ENCODE results near the gene PGAP2.
"Not testable (repeated sequence)": the region's sequence is repeated elsewhere in the genome, so short reads cannot be mapped to it uniquely, and the experiment has no call there.

PGAP2 gene

GRCh38 chr11:3807909-3808860 is at the start of gene PGAP2:
PGAP2 (plus strand) TSS chr11:3808560; CDS start chr11:3811260, 2,700 bp downstream.
- 0 out of 2 replicates have a peak, but pooled peaks cover 3% of the 10 kb centered on the region for H3K4me1 ChIP-seq (ENCODE audit: insufficient read depth, low read length)
- H3K9me3 ChIP-seq (ENCODE audit: control insufficient read depth, insufficient read depth, low read length), result no peaks in the 10 kb centered on the region
- H3K36me3 ChIP-seq (ENCODE audit: insufficient read depth, low read length), result no peaks in the 10 kb centered on the region
- H3K9ac ChIP-seq (ENCODE audit: low read depth, low read length), result peak within 1 kb of the TSS; percentile 92

- no peaks in the 10 kb centered on the region for H3K9me3 ChIP-seq (ENCODE audit: control insufficient read depth, insufficient read depth, low read length)
- H3K9ac ChIP-seq (ENCODE audit: low read depth, low read length), result no peak overlapping the region
- no peaks in the 10 kb centered on the region for H3K4me1 ChIP-seq (ENCODE audit: insufficient read depth, low read length)
- H3K36me3 ChIP-seq (ENCODE audit: insufficient read depth, low read length), result peaks cover 62% of the 10 kb centered on the region
These were observed 44.1 kb upstream of the PGAP2 start for GRCh38 chr11:3764266-3764665.

GRCh38 chr11:3766836-3767235 is 41.5 kb upstream of the PGAP2 start:
- H3K4me1 ChIP-seq (ENCODE audit: insufficient read depth, low read length); H3K9me3 ChIP-seq (ENCODE audit: control insufficient read depth, insufficient read depth, low read length); H3K9ac ChIP-seq (ENCODE audit: low read depth, low read length): not testable (repeated sequence)
- H3K36me3 ChIP-seq (ENCODE audit: insufficient read depth, low read length), result peaks cover 46% of the 10 kb centered on the region

GRCh38 chr11:3767536-3767935 is 40.8 kb upstream of the PGAP2 start:
- H3K36me3 ChIP-seq (ENCODE audit: insufficient read depth, low read length), result peaks cover 50% of the 10 kb centered on the region
- H3K9ac ChIP-seq (ENCODE audit: low read depth, low read length), result no peak overlapping the region
- H3K4me1 ChIP-seq (ENCODE audit: insufficient read depth, low read length), result no peaks in the 10 kb centered on the region
- no peaks in the 10 kb centered on the region for H3K9me3 ChIP-seq (ENCODE audit: control insufficient read depth, insufficient read depth, low read length)

- Histone ChIP-seq H3K4me1 (ENCODE audit: insufficient read depth, low read length) (no peaks in the 10 kb centered on the region), H3K9ac (ENCODE audit: low read depth, low read length) (no peak overlapping the region), H3K9me3 (ENCODE audit: control insufficient read depth, insufficient read depth, low read length) (no peaks in the 10 kb centered on the region), H3K36me3 (ENCODE audit: insufficient read depth, low read length) (peaks cover 19% of the 10 kb centered on the region)
These were observed 35.2 kb upstream of the PGAP2 start for GRCh38 chr11:3773180-3773579.

GRCh38 chr11:3775736-3776406 is 32.5 kb upstream of the PGAP2 start:
- H3K36me3 ChIP-seq (ENCODE audit: insufficient read depth, low read length), result peaks cover 22% of the 10 kb centered on the region
- H3K4me1 ChIP-seq (ENCODE audit: insufficient read depth, low read length), result no peaks in the 10 kb centered on the region
- H3K9me3 ChIP-seq (ENCODE audit: control insufficient read depth, insufficient read depth, low read length), result no peaks in the 10 kb centered on the region
- no peak overlapping the region for H3K9ac ChIP-seq (ENCODE audit: low read depth, low read length)

- Histone ChIP-seq H3K4me1 (ENCODE audit: insufficient read depth, low read length) (no peaks in the 10 kb centered on the region), H3K9me3 (ENCODE audit: control insufficient read depth, insufficient read depth, low read length) (no peaks in the 10 kb centered on the region), H3K9ac (ENCODE audit: low read depth, low read length) (no peak overlapping the region), H3K36me3 (ENCODE audit: insufficient read depth, low read length) (peaks cover 15% of the 10 kb centered on the region)
These were observed 26.9 kb upstream of the PGAP2 start for GRCh38 chr11:3781423-3781822.

GRCh38 chr11:3782963-3783362 is 25.4 kb upstream of the PGAP2 start:
- no peaks in the 10 kb centered on the region for H3K9me3 ChIP-seq (ENCODE audit: control insufficient read depth, insufficient read depth, low read length)
- no peak overlapping the region for H3K9ac ChIP-seq (ENCODE audit: low read depth, low read length)
- H3K4me1 ChIP-seq (ENCODE audit: insufficient read depth, low read length), result no peaks in the 10 kb centered on the region
- H3K36me3 ChIP-seq (ENCODE audit: insufficient read depth, low read length), result peaks cover 15% of the 10 kb centered on the region

GRCh38 chr11:3783611-3784010 is 24.7 kb upstream of the PGAP2 start:
- no peak overlapping the region for H3K9ac ChIP-seq (ENCODE audit: low read depth, low read length)
- H3K4me1 ChIP-seq (ENCODE audit: insufficient read depth, low read length), result no peaks in the 10 kb centered on the region
- H3K9me3 ChIP-seq (ENCODE audit: control insufficient read depth, insufficient read depth, low read length), result no peaks in the 10 kb centered on the region
- peaks cover 10% of the 10 kb centered on the region for H3K36me3 ChIP-seq (ENCODE audit: insufficient read depth, low read length)

- Histone ChIP-seq H3K4me1 (ENCODE audit: insufficient read depth, low read length) (no peaks in the 10 kb centered on the region), H3K9ac (ENCODE audit: low read depth, low read length) (no peak overlapping the region), H3K36me3 (ENCODE audit: insufficient read depth, low read length) (no peaks in the 10 kb centered on the region), H3K9me3 (ENCODE audit: control insufficient read depth, insufficient read depth, low read length) (no peaks in the 10 kb centered on the region)
These were observed 21.5 kb upstream of the PGAP2 start for GRCh38 chr11:3786781-3787428.

- H3K4me1 ChIP-seq (ENCODE audit: insufficient read depth, low read length); H3K9ac ChIP-seq (ENCODE audit: low read depth, low read length); H3K9me3 ChIP-seq (ENCODE audit: control insufficient read depth, insufficient read depth, low read length): not testable (repeated sequence)
- H3K36me3 ChIP-seq (ENCODE audit: insufficient read depth, low read length), result peaks cover 10% of the 10 kb centered on the region; the same call in 1 of the 2 replicates
These were observed 14.0 kb upstream of the PGAP2 start for GRCh38 chr11:3794387-3794786.

- peaks cover 10% of the 10 kb centered on the region; the same call in 1 of the 2 replicates for H3K36me3 ChIP-seq (ENCODE audit: insufficient read depth, low read length)
- 0 out of 2 replicates have a peak, but pooled peaks cover 8% of the 10 kb centered on the region for H3K4me1 ChIP-seq (ENCODE audit: insufficient read depth, low read length)
- 0 out of 2 replicates have a peak overlapping the region, but pooled peaks have one; percentile 91 for H3K9ac ChIP-seq (ENCODE audit: low read depth, low read length)
- H3K9me3 ChIP-seq (ENCODE audit: control insufficient read depth, insufficient read depth, low read length), result no peaks in the 10 kb centered on the region
These were observed 13.0 kb upstream of the PGAP2 start for GRCh38 chr11:3795131-3796001.

- Histone ChIP-seq H3K9me3 (ENCODE audit: control insufficient read depth, insufficient read depth, low read length) (no peaks in the 10 kb centered on the region), H3K9ac (ENCODE audit: low read depth, low read length) (peak overlapping the region; percentile 91; the same call in 1 of the 2 replicates), H3K36me3 (ENCODE audit: insufficient read depth, low read length) (peaks cover 10% of the 10 kb centered on the region; the same call in 1 of the 2 replicates), H3K4me1 (ENCODE audit: insufficient read depth, low read length) (0 out of 2 replicates have a peak, but pooled peaks cover 8% of the 10 kb centered on the region)
These were observed 12.4 kb upstream of the PGAP2 start for GRCh38 chr11:3796002-3796311.

Data from ES-I3 (cell line).